ENCODE measurements around the gene GADL1.

DNA sequence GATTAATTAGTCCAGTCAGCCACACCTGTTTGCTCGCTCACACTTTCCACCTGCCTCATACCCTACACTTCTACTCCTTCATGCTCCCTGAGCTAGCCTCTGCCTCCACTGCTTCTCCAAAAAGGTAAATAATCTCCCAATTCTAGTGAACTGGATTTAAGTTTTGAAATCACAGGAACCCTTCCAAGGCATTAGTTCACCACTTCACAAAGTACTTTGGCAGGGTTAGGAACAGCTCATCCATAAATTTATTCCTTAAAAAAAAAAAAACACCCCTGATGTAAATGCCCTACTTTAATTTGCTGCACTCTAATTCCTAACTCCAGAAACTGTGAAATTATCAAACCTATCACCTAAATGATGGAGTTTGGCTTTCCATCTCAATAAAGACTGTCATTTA is 58.3 kb downstream of the GADL1 start:
- TF ChIP-seq, protein P1, sequence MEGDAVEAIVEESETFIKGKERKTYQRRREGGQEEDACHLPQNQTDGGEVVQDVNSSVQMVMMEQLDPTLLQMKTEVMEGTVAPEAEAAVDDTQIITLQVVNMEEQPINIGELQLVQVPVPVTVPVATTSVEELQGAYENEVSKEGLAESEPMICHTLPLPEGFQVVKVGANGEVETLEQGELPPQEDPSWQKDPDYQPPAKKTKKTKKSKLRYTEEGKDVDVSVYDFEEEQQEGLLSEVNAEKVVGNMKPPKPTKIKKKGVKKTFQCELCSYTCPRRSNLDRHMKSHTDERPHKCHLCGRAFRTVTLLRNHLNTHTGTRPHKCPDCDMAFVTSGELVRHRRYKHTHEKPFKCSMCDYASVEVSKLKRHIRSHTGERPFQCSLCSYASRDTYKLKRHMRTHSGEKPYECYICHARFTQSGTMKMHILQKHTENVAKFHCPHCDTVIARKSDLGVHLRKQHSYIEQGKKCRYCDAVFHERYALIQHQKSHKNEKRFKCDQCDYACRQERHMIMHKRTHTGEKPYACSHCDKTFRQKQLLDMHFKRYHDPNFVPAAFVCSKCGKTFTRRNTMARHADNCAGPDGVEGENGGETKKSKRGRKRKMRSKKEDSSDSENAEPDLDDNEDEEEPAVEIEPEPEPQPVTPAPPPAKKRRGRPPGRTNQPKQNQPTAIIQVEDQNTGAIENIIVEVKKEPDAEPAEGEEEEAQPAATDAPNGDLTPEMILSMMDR (IDR thresholded peaks at IDR 0.05) = no peak
- TF ChIP-seq POLR2A (IDR thresholded peaks at IDR 0.05) = no peak

Data from tibial nerve (tissue), 3 donors.